Left lobe of liver (tissue), 2 donors: Measurements from ENCODE around the gene NELL1. TPM values are rescaled to one million over a fixed set of nuclear protein-coding genes. Genes with fewer than 3 reads are reported as not detected.
"Not testable (repeated sequence)": the region's sequence is repeated elsewhere in the genome, so short reads cannot be mapped to it uniquely, and the experiment has no call there.

Experiments used
- ATAC-seq: fragments of 200-7000 bp; cut with Tn5 transposase; one replicate; pipeline ENCODE4 v1.9.1; 2020; ENCODE audit warnings: mild to moderate bottlenecking, moderate library complexity
- DNase-seq: peaks from one replicate; pipeline ENCODE4 v3.0.0-alpha.2; 2020; ENCODE audit warnings: low spot score
- total RNA-seq: library from RNA; stranded (reverse); gene quantifications from one replicate; pipeline ENCODE4 v1.2.1, GENCODE V29; 2021
- donor health status: DM: no; HTN: no; CAD: no; lungs with moderate emphysema.
- donor health status: DM: no; HTN: yes; CAD: no.

Gene NELL1
- total RNA-seq, 1 donor from 2014 or later = not detected

GRCh38 chr11:21104641-21105040, 435.3 kb downstream of the NELL1 start:
- DNase-seq (no peak), ATAC-seq (no peak)

GRCh38 chr11:21105196-21105917, 436.0 kb downstream of the NELL1 start:
- no peak for DNase-seq
- ATAC-seq = no peak

- no peak for ATAC-seq
Observed at GRCh38 chr11:21109341-21109740, 440.0 kb downstream of the NELL1 start.

GRCh38 chr11:21110415-21110814, 441.0 kb downstream of the NELL1 start:
- DNase-seq (no peak), ATAC-seq (no peak)

More at GRCh38 chr11:21109341-21109740, 440.0 kb downstream of the NELL1 start:
- DNase-seq = no peak

- DNase-seq (no peak), ATAC-seq (no peak)
Observed at GRCh38 chr11:21113876-21114275, 444.5 kb downstream of the NELL1 start.

- ATAC-seq = no peak
Observed at GRCh38 chr11:21116009-21116408, 446.6 kb downstream of the NELL1 start.

GRCh38 chr11:21119411-21119810, 450.0 kb downstream of the NELL1 start:
- DNase-seq = no peak
- no peak for ATAC-seq

More at GRCh38 chr11:21116009-21116408, 446.6 kb downstream of the NELL1 start:
- no peak for DNase-seq

- ATAC-seq = no peak
- DNase-seq = no peak
Observed at GRCh38 chr11:21121991-21122390, 452.6 kb downstream of the NELL1 start.

GRCh38 chr11:21122523-21122922, 453.1 kb downstream of the NELL1 start:
- DNase-seq (no peak), ATAC-seq (no peak)

- ATAC-seq (no peak), DNase-seq (no peak)
Observed at GRCh38 chr11:21132146-21132720, 462.8 kb downstream of the NELL1 start.

GRCh38 chr11:21133244-21133643, 463.9 kb downstream of the NELL1 start:
- no peak for DNase-seq
- no peak for ATAC-seq

- ATAC-seq = no peak
Observed at GRCh38 chr11:21133722-21134121, 464.3 kb downstream of the NELL1 start.

GRCh38 chr11:21137803-21138202, 468.4 kb downstream of the NELL1 start:
- DNase-seq = no peak
- no peak for ATAC-seq

More at GRCh38 chr11:21133722-21134121, 464.3 kb downstream of the NELL1 start:
- no peak for DNase-seq

GRCh38 chr11:21141557-21141956, 472.2 kb downstream of the NELL1 start:
- not testable (repeated sequence) for ATAC-seq, DNase-seq

GRCh38 chr11:21142007-21142406, 472.6 kb downstream of the NELL1 start:
- no peak for ATAC-seq
- no peak for DNase-seq

GRCh38 chr11:21144531-21144930, 475.1 kb downstream of the NELL1 start:
- no peak for ATAC-seq
- no peak for DNase-seq

GRCh38 chr11:21148376-21148775, 479.0 kb downstream of the NELL1 start:
- DNase-seq (no peak), ATAC-seq (no peak)

GRCh38 chr11:21160140-21160539, 490.8 kb downstream of the NELL1 start:
- ATAC-seq (no peak), DNase-seq (no peak)

- no peak for ATAC-seq
- DNase-seq = no peak
Observed at GRCh38 chr11:21169639-21170038, 500.3 kb downstream of the NELL1 start.

GRCh38 chr11:21173476-21173875, 504.1 kb downstream of the NELL1 start:
- ATAC-seq = no peak
- no peak for DNase-seq

GRCh38 chr11:21174781-21175180, 505.4 kb downstream of the NELL1 start:
- no peak for DNase-seq
- ATAC-seq = no peak

- ATAC-seq (no peak), DNase-seq (no peak)
Observed at GRCh38 chr11:21177379-21177778, 508.0 kb downstream of the NELL1 start.

GRCh38 chr11:21179770-21180169, 510.4 kb downstream of the NELL1 start:
- ATAC-seq (no peak), DNase-seq (no peak)
